Brain microvascular endothelial cell (primary cell): ENCODE results near the gene LUC7L.

ENCODE experiments used
- DNase-seq: peaks from one replicate; pipeline ENCODE4 v3.0.0-alpha.2; 2020
- H3K27ac ChIP-seq: fragments of 250-450 bp; sonication (Bioruptor Pico); 2 replicates; pipeline ENCODE4 v1.5.1; 2020; ENCODE audit warnings: mild to moderate bottlenecking, moderate library complexity
- H3K27me3 ChIP-seq: fragments of 250-450 bp; sonication (Bioruptor Pico); replicated peaks from 2 replicates; pipeline ENCODE4 v1.5.1; 2020; ENCODE audit warnings: mild to moderate bottlenecking
- H3K36me3 ChIP-seq: fragments of 250-450 bp; sonication (Bioruptor Pico); replicated peaks from 2 replicates; pipeline ENCODE4 v1.5.1; 2020; ENCODE audit warnings: mild to moderate bottlenecking
- H3K4me3 ChIP-seq: 2 replicates; pipeline ENCODE4 v1.5.1; 2011; ENCODE audit warnings: low read depth, mild to moderate bottlenecking, control low read depth, low read length, moderate library complexity
- in situ Hi-C: cut with HindIII; loops from 2 replicates; pipeline ENCODE4 v1.10.0; 2017; ENCODE audit warnings: low sequenced_read_pairs, low pct_ligation_motif_present
- TF ChIP-seq, protein P1 (sequence below): IDR thresholded peaks from 2 replicates; pipeline ENCODE4 v1.5.1; 2011; ENCODE audit warnings: low read depth, mild to moderate bottlenecking, moderate library complexity, low read length, control low read depth, inconsistent platforms; ENCODE audit errors: missing control alignments

The LUC7L gene

DNA sequence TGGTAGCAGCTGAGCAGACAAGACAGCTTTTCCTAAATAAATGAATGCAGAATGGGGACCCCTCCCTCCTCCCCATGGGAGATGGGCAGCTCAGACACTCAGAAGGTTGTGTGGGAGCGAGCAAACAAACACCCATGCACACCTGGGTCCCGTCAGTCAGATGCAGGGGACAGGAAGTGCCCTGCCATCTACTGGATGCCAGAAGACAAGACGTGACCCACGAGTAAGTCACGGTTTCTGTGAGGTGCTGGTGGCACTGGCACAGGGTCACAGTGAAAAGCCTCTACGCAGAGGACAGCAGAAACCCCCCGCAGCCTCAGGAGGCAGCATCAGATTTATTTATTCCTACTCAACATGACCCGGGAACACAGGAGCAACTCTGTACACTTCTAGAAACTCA lies 40.6 kb downstream of the LUC7L start:
- Histone ChIP-seq H3K36me3 (peaks cover 69% of the 10 kb centered on the region), H3K27me3 (no peaks in the 10 kb centered on the region), H3K27ac (no peak overlapping the region), H3K4me3 (no peak overlapping the region)
- TF ChIP-seq, protein P1, sequence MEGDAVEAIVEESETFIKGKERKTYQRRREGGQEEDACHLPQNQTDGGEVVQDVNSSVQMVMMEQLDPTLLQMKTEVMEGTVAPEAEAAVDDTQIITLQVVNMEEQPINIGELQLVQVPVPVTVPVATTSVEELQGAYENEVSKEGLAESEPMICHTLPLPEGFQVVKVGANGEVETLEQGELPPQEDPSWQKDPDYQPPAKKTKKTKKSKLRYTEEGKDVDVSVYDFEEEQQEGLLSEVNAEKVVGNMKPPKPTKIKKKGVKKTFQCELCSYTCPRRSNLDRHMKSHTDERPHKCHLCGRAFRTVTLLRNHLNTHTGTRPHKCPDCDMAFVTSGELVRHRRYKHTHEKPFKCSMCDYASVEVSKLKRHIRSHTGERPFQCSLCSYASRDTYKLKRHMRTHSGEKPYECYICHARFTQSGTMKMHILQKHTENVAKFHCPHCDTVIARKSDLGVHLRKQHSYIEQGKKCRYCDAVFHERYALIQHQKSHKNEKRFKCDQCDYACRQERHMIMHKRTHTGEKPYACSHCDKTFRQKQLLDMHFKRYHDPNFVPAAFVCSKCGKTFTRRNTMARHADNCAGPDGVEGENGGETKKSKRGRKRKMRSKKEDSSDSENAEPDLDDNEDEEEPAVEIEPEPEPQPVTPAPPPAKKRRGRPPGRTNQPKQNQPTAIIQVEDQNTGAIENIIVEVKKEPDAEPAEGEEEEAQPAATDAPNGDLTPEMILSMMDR = no peak
- no peak for DNase-seq
- in situ Hi-C loops = no loop called here

DNA sequence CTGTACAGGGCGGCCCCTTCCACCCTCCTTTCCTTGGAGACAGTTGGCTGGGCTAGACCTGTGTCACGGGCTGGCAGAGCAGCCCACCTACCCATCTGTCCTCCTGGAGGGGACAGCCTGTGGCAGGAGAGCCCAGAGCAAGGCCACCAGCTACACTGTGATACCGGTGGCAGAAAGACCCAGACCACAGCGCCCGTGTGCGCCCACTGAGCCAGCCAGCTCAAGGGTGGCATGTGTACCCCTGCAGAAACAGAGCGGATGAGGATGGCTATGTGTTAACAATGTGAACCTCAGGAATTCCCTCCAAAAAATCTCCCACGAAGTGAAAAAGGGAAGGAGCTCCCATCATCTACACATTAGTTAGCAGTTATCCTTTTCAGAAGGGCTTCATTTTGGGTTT lies 41.9 kb downstream of the LUC7L start:
- no peak overlapping the region for H3K27ac ChIP-seq
- H3K4me3 ChIP-seq = no peak overlapping the region
- TF ChIP-seq, protein P1 = no peak
- no peaks in the 10 kb centered on the region for H3K27me3 ChIP-seq
- DNase-seq = no peak
- H3K36me3 ChIP-seq = peaks cover 56% of the 10 kb centered on the region
- in situ Hi-C loops = no loop called here

DNA sequence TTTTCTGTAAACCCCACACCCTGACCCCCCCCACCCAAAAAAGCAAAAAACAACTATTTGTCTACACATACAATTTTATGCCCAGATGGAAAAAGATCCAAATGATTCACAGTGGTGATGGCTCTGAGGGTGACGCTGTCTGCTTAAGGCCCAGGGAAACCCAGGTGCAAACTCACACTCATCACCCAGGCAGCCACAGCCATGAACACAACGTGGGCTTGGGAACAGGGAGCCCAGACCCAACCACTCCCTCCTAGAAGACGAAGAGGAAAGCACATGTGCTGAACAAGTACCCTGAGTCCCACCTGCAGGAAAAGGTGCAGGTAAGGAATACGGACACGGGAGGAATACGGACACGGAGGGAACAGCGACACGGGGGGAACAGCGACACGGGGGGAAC lies 43.6 kb downstream of the LUC7L start:
- Histone ChIP-seq H3K36me3 (peaks cover 41% of the 10 kb centered on the region), H3K27me3 (no peaks in the 10 kb centered on the region), H3K27ac (no peak overlapping the region), H3K4me3 (no peak overlapping the region)
- DNase-seq = no peak
- TF ChIP-seq, protein P1 = no peak
- in situ Hi-C loops = no loop called here

DNA sequence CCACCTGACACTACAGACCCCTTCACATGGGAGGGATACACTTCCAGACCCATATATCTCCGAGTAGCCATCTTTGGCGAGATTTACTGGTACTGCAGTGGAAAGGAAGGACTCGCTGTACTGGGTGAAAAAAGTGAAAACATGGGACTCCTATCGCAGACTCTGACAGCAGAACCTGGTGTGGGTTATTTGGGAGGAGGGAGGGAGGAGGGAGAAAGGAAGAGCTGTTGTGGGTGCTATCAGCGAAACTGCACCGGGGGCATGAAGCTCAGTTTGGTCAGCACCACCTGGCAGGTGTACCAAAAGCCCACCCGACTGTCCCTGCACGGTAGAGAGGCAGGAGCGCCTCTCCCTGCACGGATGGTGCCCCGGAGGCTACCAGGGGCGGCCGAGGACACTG lies 44.0 kb downstream of the LUC7L start:
- TF ChIP-seq, protein P1 = no peak
- in situ Hi-C loops = no loop called here
- H3K4me3 ChIP-seq = no peak overlapping the region
- no peaks in the 10 kb centered on the region for H3K27me3 ChIP-seq
- no peak overlapping the region for H3K27ac ChIP-seq
- DNase-seq = no peak
- peaks cover 36% of the 10 kb centered on the region for H3K36me3 ChIP-seq

DNA sequence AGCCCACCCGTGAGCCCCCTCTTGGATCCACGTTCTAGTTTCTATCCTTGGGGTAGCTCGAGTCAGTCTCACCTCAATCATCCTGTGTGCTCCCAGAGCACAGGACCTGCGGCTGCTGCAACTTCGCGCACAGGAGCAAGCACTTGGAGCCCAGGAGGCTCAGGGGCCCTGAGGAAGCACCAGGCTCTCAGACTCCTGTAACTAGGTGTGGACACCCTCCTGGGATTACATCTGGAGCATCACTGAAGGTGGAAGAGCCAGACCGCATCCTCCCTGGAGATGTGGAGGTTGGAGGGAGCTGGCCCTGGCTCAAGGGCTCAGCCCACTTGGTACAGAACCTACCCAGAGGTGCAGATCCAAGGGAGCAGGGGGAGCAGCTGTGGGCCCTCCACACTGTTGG lies 46.2 kb downstream of the LUC7L start:
- H3K27ac ChIP-seq = no peak overlapping the region
- no peak for DNase-seq
- H3K27me3 ChIP-seq = peaks cover 16% of the 10 kb centered on the region
- in situ Hi-C loops = no loop called here
- H3K4me3 ChIP-seq = no peak overlapping the region
- H3K36me3 ChIP-seq = peaks cover 18% of the 10 kb centered on the region
- TF ChIP-seq, protein P1 = no peak

DNA sequence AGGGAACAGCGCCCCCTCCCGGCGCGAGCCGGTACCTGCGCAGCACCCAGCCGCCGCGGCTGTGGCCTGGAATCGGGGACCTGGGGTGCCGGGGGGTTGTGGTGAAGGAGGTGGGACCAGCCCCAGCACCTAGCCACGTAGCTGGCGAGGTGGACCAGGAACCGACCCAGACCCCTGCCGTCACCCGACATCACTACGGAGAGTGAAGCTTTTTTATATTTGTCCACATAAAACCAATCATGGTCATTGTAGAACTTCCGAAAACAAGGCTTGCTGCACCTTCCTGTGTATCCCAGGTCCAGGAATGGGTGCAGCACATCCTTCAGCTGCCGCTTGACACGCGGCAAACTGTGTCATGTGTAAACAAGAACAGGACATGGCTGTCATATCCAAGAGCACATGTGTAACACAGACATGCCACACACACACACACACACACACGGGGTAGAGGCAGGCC lies 47.7 kb downstream of the LUC7L start:
- DNase-seq = no peak
- Histone ChIP-seq H3K27me3 (peaks cover 26% of the 10 kb centered on the region), H3K36me3 (peaks cover 8% of the 10 kb centered on the region), H3K4me3 (no peak overlapping the region), H3K27ac (no peak overlapping the region)
- in situ Hi-C loops = no loop called here
- TF ChIP-seq, protein P1 = peak; percentile 83
